Activated T-cell treated with anti-CD3 and anti-CD28 coated beads for 24 hours (primary cell): Measurements from ENCODE around the gene ARHGAP26.
"Not testable (repeated sequence)": the region's sequence is repeated elsewhere in the genome, so short reads cannot be mapped to it uniquely, and the experiment has no call there.

Experiments used
- DNase-seq: peaks from one replicate; pipeline ENCODE4 v3.0.0-alpha.2; 2020; ENCODE audit warnings: low read depth

Gene ARHGAP26

GRCh38 chr5:142905348-142905747 is 135.2 kb downstream of the ARHGAP26 start:
- no peak for DNase-seq

GRCh38 chr5:142906863-142907671 is 136.9 kb downstream of the ARHGAP26 start:
- DNase-seq, result no peak

- no peak for DNase-seq
These were observed 138.5 kb downstream of the ARHGAP26 start for GRCh38 chr5:142908659-142909058.

GRCh38 chr5:142910128-142910527 is 140.0 kb downstream of the ARHGAP26 start:
- no peak for DNase-seq

GRCh38 chr5:142911170-142911569 is 141.0 kb downstream of the ARHGAP26 start:
- DNase-seq, result no peak

GRCh38 chr5:142911775-142912174 is 141.6 kb downstream of the ARHGAP26 start:
- DNase-seq, result no peak

GRCh38 chr5:142913728-142914338 is 143.7 kb downstream of the ARHGAP26 start:
- DNase-seq, result no peak

GRCh38 chr5:142915038-142915437 is 144.9 kb downstream of the ARHGAP26 start:
- no peak for DNase-seq

- no peak for DNase-seq
These were observed 145.7 kb downstream of the ARHGAP26 start for GRCh38 chr5:142915813-142916424.

- no peak for DNase-seq
These were observed 148.9 kb downstream of the ARHGAP26 start for GRCh38 chr5:142918959-142919635.

- no peak for DNase-seq
These were observed 150.9 kb downstream of the ARHGAP26 start for GRCh38 chr5:142920849-142921612.

- no peak for DNase-seq
These were observed 152.2 kb downstream of the ARHGAP26 start for GRCh38 chr5:142922223-142922952.

GRCh38 chr5:142924135-142924883 is 154.1 kb downstream of the ARHGAP26 start:
- no peak for DNase-seq

GRCh38 chr5:142925795-142926194 is 155.6 kb downstream of the ARHGAP26 start:
- DNase-seq, result no peak

GRCh38 chr5:142926549-142926948 is 156.4 kb downstream of the ARHGAP26 start:
- DNase-seq, result no peak

GRCh38 chr5:142928999-142929398 is 158.8 kb downstream of the ARHGAP26 start:
- not testable (repeated sequence) for DNase-seq

GRCh38 chr5:142929587-142929986 is 159.4 kb downstream of the ARHGAP26 start:
- DNase-seq, result no peak

- no peak for DNase-seq
These were observed 160.4 kb downstream of the ARHGAP26 start for GRCh38 chr5:142930395-142931110.

GRCh38 chr5:142931896-142932686 is 161.9 kb downstream of the ARHGAP26 start:
- no peak for DNase-seq
